K562 (cell line): ENCODE measurements around the gene ZBTB16. TPM values are rescaled to one million over a fixed set of nuclear protein-coding genes. Genes with fewer than 3 reads are reported as not detected.

Source experiments
- CBFA2T3 ChIP-seq: fragments of 450-650 bp; IDR thresholded peaks from 2 replicates; pipeline ENCODE4 v1.6.1; 2017
- E2F1 ChIP-seq: sonication (generic); formaldehyde crosslinking; IDR thresholded peaks from 2 replicates; pipeline ENCODE4 v1.8.1; 2023; ENCODE audit warnings: mild to moderate bottlenecking, missing genetic modification reagents, moderate library complexity
- EZH2 ChIP-seq: IDR thresholded peaks from 2 replicates; pipeline ENCODE4 v1.6.1; 2012; ENCODE audit warnings: low read depth, mild to moderate bottlenecking, inconsistent platforms, low read length, borderline replicate concordance
- HOXB6 ChIP-seq: fragments of 250-450 bp; sonication (Bioruptor Pico); IDR thresholded peaks from 2 replicates; pipeline ENCODE4 v1.5.1; 2022; ENCODE audit warnings: mild to moderate bottlenecking, borderline replicate concordance
- TCF7L2 ChIP-seq: fragments of 150-350 bp; IDR thresholded peaks from 2 replicates; pipeline ENCODE4 v1.6.1; 2016; ENCODE audit warnings: low read depth, mild to moderate bottlenecking, low read length, moderate library complexity
- ZNF318 ChIP-seq, 2 experiments: fragments of 450-650 bp; IDR thresholded peaks; 2 replicates each; pipeline ENCODE4 v1.6.1; 2016; ENCODE audit warnings: mild to moderate bottlenecking in 2 of 2, borderline replicate concordance in 1 of 2, low read depth in 1 of 2, moderate library complexity in 1 of 2
- polyA plus RNA-seq, 8 experiments: library from polyadenylated mRNA; depleted of rRNA in 4 of 8; stranded (reverse) in 5 of 8; unstranded in 3 of 8; fragments of >200 nt; fragmentation: Nextera tagmentation in 2 of 8; fragmentation: Illumina TruSeq in 1 of 8; extraction: Ambion mirVana in 2 of 8; extraction: Trizol in 1 of 8; gene quantifications; 2 replicates each; pipeline versions ENCODE4 v1.2.1 to v1.2.3, GENCODE V29; 2011 to 2014; ENCODE audit warnings: inconsistent platforms in 1 of 8, missing spikeins in 1 of 8
- total RNA-seq, 7 experiments: library from RNA; depleted of rRNA in 6 of 7; stranded (reverse); fragments of >200 nt in 6 of 7; fragmentation: Illumina TruSeq in 2 of 7; extraction: Trizol in 2 of 7; gene quantifications; 2 replicates each; pipeline versions ENCODE4 v1.2.1 to v1.2.3, GENCODE V29; 2011 to 2021; ENCODE audit warnings: low replicate concordance in 1 of 7

ZBTB16 gene
- total and polyA plus RNA-seq, 9 of the 15 experiments (the other 6 are each of a cell fraction or from before 2014, with no cell fraction given): 0.06 to 0.40 (median 0.24) TPM; not detected in 4

GRCh38 chr11:114017723-114018122, 41.8 kb upstream of the ZBTB16 start (continued):
- TF ChIP-seq HOXB6 (CRISPR knock-in tag) (no peak), EZH2 (no peak), E2F1 (no peak), TCF7L2 (no peak), CBFA2T3 (no peak), ZNF318 (IDR thresholded peaks at IDR 0.05; ENCODE audit: borderline replicate concordance in 1 of 2, low read depth in 1 of 2) (no peak)
